ENCODE data around the gene DMRT1.

DNA sequence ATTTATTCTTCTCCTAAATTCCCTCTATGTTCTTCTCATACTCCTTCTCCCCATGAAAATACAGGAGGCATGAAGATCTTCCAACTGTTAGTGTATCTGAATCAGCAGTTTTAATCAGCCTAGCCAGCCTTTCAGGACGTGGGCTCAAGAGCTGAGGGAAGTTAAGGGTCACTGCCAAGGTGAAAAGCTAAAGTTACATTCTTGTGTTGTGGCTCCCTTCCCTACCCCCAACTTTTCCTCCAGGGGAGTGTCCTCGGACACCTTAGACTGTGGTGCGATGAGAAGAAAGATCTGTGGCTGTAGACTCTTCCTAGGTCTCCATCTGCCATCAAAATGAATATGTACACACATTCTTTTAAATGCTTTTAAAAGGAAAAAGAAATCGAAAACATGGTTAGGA lies 139.1 kb downstream of the DMRT1 start:
- TF ChIP-seq ZC3H11A (IDR thresholded peaks at IDR 0.05; ENCODE audit: low read depth, low read length), result no peak
- no peak for TF ChIP-seq ZNF699 (CRISPR knock-in tag; IDR thresholded peaks at IDR 0.05; ENCODE audit: insufficient replicate concordance)
- no peak for TF ChIP-seq PHB (CRISPR knock-in tag; IDR thresholded peaks at IDR 0.05)
- TF ChIP-seq, protein P1, sequence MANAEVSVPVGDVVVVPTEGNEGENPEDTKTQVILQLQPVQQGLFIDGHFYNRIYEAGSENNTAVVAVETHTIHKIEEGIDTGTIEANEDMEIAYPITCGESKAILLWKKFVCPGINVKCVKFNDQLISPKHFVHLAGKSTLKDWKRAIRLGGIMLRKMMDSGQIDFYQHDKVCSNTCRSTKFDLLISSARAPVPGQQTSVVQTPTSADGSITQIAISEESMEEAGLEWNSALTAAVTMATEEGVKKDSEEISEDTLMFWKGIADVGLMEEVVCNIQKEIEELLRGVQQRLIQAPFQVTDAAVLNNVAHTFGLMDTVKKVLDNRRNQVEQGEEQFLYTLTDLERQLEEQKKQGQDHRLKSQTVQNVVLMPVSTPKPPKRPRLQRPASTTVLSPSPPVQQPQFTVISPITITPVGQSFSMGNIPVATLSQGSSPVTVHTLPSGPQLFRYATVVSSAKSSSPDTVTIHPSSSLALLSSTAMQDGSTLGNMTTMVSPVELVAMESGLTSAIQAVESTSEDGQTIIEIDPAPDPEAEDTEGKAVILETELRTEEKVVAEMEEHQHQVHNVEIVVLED (CRISPR knock-in tag; IDR thresholded peaks at IDR 0.05), result no peak
- TF ChIP-seq ATF7 (IDR thresholded peaks at IDR 0.05), result no peak
- no peak for TF ChIP-seq MEF2A (IDR thresholded peaks at IDR 0.05; ENCODE audit: control insufficient read depth, low read depth, low read length)
- no peak for TF ChIP-seq LCOR (CRISPR knock-in tag; IDR thresholded peaks at IDR 0.05)
- no peak for TF ChIP-seq EZH2 (IDR thresholded peaks at IDR 0.05; ENCODE audit: borderline replicate concordance, low read depth, low read length)
- TF ChIP-seq, protein P2, sequence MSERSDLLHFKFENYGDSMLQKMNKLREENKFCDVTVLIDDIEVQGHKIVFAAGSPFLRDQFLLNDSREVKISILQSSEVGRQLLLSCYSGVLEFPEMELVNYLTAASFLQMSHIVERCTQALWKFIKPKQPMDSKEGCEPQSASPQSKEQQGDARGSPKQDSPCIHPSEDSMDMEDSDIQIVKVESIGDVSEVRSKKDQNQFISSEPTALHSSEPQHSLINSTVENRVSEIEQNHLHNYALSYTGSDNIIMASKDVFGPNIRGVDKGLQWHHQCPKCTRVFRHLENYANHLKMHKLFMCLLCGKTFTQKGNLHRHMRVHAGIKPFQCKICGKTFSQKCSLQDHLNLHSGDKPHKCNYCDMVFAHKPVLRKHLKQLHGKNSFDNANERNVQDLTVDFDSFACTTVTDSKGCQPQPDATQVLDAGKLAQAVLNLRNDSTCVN (CRISPR knock-in tag; IDR thresholded peaks at IDR 0.05), result no peak
- no peak for TF ChIP-seq ZBTB7A (IDR thresholded peaks at IDR 0.05; ENCODE audit: borderline replicate concordance, control insufficient read depth, low read depth, low read length)
- TF ChIP-seq, protein P3, sequence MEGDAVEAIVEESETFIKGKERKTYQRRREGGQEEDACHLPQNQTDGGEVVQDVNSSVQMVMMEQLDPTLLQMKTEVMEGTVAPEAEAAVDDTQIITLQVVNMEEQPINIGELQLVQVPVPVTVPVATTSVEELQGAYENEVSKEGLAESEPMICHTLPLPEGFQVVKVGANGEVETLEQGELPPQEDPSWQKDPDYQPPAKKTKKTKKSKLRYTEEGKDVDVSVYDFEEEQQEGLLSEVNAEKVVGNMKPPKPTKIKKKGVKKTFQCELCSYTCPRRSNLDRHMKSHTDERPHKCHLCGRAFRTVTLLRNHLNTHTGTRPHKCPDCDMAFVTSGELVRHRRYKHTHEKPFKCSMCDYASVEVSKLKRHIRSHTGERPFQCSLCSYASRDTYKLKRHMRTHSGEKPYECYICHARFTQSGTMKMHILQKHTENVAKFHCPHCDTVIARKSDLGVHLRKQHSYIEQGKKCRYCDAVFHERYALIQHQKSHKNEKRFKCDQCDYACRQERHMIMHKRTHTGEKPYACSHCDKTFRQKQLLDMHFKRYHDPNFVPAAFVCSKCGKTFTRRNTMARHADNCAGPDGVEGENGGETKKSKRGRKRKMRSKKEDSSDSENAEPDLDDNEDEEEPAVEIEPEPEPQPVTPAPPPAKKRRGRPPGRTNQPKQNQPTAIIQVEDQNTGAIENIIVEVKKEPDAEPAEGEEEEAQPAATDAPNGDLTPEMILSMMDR (IDR thresholded peaks at IDR 0.05 in 2 of 3, conservative IDR thresholded peaks at IDR 0.05 in 1 of 3; ENCODE audit: insufficient read depth in 2 of 3, low read depth in 1 of 3, low read length in 3 of 3), result no peak
- no peak for TF ChIP-seq ZNF175 (CRISPR knock-in tag; IDR thresholded peaks at IDR 0.05; ENCODE audit: low read depth)
- no peak for TF ChIP-seq NFE2L1 (tag; IDR thresholded peaks at IDR 0.05; ENCODE audit: borderline replicate concordance, low read depth)
- no peak for TF ChIP-seq TARDBP (IDR thresholded peaks at IDR 0.05)

Measured in K562 (cell line).